Endothelial cell of umbilical vein (primary cell): Measurements from ENCODE around the gene PSMB8. TPM values are rescaled to one million over a fixed set of nuclear protein-coding genes. Genes with fewer than 3 reads are reported as not detected.

ENCODE experiments used
- BruUV-seq: library from RNA; stranded (reverse); fragments of 400-500 nt; replicated peaks from 2 replicates; lab custom pipeline; 2021; lab: Mats Ljungman, UMichigan
- CTCF ChIA-PET: fragments of 300-600, 350-600 bp; sonication (Branson Sonifier 250); formaldehyde crosslinking; loops from one replicate; lab custom pipeline; 2021; ENCODE audit warnings: antibody characterized with exemption, inconsistent platforms; lab: Charles Lee
- POLR2A ChIA-PET: fragments of 300-600, 350-600 bp; sonication (Branson Sonifier 250); formaldehyde crosslinking; loops from one replicate; lab custom pipeline; 2021; ENCODE audit warnings: antibody characterized with exemption, inconsistent platforms; lab: Charles Lee
- DNase-seq: peaks from one replicate; pipeline ENCODE4 v3.0.0-alpha.2; 2011; ENCODE audit warnings: low read depth, low spot score
- FAIRE-seq: peaks from 2 replicates; lab custom pipeline; 2011; peaks lifted over from hg19 to GRCh38; lab: Jason Lieb, UNC
- H2AFZ ChIP-seq: 2 replicates; pipeline ENCODE4 v1.6.0; 2012; ENCODE audit warnings: low read depth, low read length, control low read depth, inconsistent platforms
- H3K27ac ChIP-seq: 2 replicates; pipeline ENCODE4 v1.5.1; 2011; ENCODE audit warnings: low read depth, mild to moderate bottlenecking, control low read depth, low read length, moderate library complexity; ENCODE audit not compliant: insufficient read depth
- H3K27me3 ChIP-seq, 2 experiments: 2 replicates each; pipeline versions ENCODE4 v1.6.0 to v1.6.1; 2011; ENCODE audit warnings: low read length in 2 of 2, mixed read lengths in 1 of 2; ENCODE audit not compliant: control insufficient read depth in 2 of 2, insufficient read depth in 2 of 2
- H3K36me3 ChIP-seq, 2 experiments: 2 replicates in 1 of 2; 3 replicates in 1 of 2; pipeline ENCODE4 v1.5.1; 2011; ENCODE audit warnings: low read length in 2 of 2, mild to moderate bottlenecking in 1 of 2, moderate library complexity in 1 of 2; ENCODE audit not compliant: control insufficient read depth in 2 of 2, insufficient read depth in 2 of 2; ENCODE audit errors: extremely low read depth in 1 of 2
- H3K4me1 ChIP-seq: 3 replicates; pipeline ENCODE4 v1.5.1; 2011; ENCODE audit warnings: mild to moderate bottlenecking, low read length; ENCODE audit not compliant: control insufficient read depth, insufficient read depth; ENCODE audit errors: extremely low read depth
- H3K4me2 ChIP-seq: 2 replicates; pipeline ENCODE4 v1.6.1; 2011; ENCODE audit warnings: low read length, control low read depth, mixed read lengths; ENCODE audit not compliant: insufficient read depth
- H3K4me3 ChIP-seq, 3 experiments: fragments of 200-600 bp in 1 of 3; sonication (generic), shearing (Covaris generic) in 1 of 3; replicated peaks in 1 of 3; 2 replicates each; pipeline ENCODE4 v1.5.1; 2011 to 2016; ENCODE audit warnings: control low read depth in 3 of 3, low read length in 3 of 3, mild to moderate bottlenecking in 2 of 3, inconsistent platforms in 1 of 3, low read depth in 1 of 3, moderate library complexity in 1 of 3; ENCODE audit not compliant: insufficient read depth in 1 of 3
- H3K79me2 ChIP-seq: 2 replicates; pipeline ENCODE4 v1.6.0; 2012; ENCODE audit warnings: low read length, inconsistent platforms; ENCODE audit not compliant: control insufficient read depth, insufficient read depth
- H3K9ac ChIP-seq: replicated peaks from 2 replicates; pipeline ENCODE3; 2011; ENCODE audit warnings: low read length, control low read depth; ENCODE audit not compliant: insufficient read depth; ENCODE audit errors: extremely low read depth
- H3K9me1 ChIP-seq: replicated peaks from 3 replicates; pipeline ENCODE4 v1.6.0; 2011; ENCODE audit warnings: mild to moderate bottlenecking, low read length; ENCODE audit not compliant: control insufficient read depth, insufficient read depth; ENCODE audit errors: extremely low read depth
- H3K9me3 ChIP-seq: replicated peaks from 2 replicates; pipeline ENCODE4 v1.5.1; 2012; ENCODE audit warnings: low read length, inconsistent platforms; ENCODE audit not compliant: control insufficient read depth, insufficient read depth
- H4K20me1 ChIP-seq: replicated peaks from 2 replicates; pipeline ENCODE3; 2011; ENCODE audit warnings: mild to moderate bottlenecking, low read length; ENCODE audit not compliant: control insufficient read depth, insufficient read depth; ENCODE audit errors: extremely low read depth
- CTCF ChIP-seq, 2 donors: IDR thresholded peaks; 1 replicate in 1 of 2; 2 replicates in 1 of 2; pipeline ENCODE4 v1.5.1; 2011; ENCODE audit warnings: low read length in 2 of 2, mild to moderate bottlenecking in 2 of 2, moderate library complexity in 2 of 2, control low read depth in 1 of 2, inconsistent platforms in 1 of 2, low read depth in 1 of 2; ENCODE audit not compliant: insufficient read depth in 1 of 2; ENCODE audit errors: extremely low read depth in 1 of 2
- EZH2 ChIP-seq: IDR thresholded peaks from 2 replicates; pipeline ENCODE4 v1.6.1; 2012; ENCODE audit warnings: borderline replicate concordance, low read depth, mild to moderate bottlenecking, moderate library complexity, low read length, inconsistent platforms; ENCODE audit not compliant: severe bottlenecking
- FOS ChIP-seq: IDR thresholded peaks from 2 replicates; pipeline ENCODE4 v1.6.1; 2011; ENCODE audit warnings: mild to moderate bottlenecking, low read length, moderate library complexity, borderline replicate concordance; ENCODE audit not compliant: insufficient read depth
- GATA2 ChIP-seq: IDR thresholded peaks from 2 replicates; pipeline ENCODE4 v1.7.0; 2011; ENCODE audit warnings: low read depth, mild to moderate bottlenecking, moderate library complexity, mixed read lengths, low read length; ENCODE audit not compliant: insufficient read length, insufficient read depth
- JUN ChIP-seq: IDR thresholded peaks from 2 replicates; pipeline ENCODE4 v1.6.1; 2011; ENCODE audit warnings: borderline replicate concordance, low read depth; ENCODE audit not compliant: insufficient read length, insufficient read depth
- MAX ChIP-seq: IDR thresholded peaks from 2 replicates; pipeline ENCODE4 v1.6.1; 2011; ENCODE audit not compliant: insufficient read depth, insufficient read length
- MYC ChIP-seq: IDR thresholded peaks from one replicate; pipeline ENCODE4 v1.6.1; 2011; ENCODE audit warnings: mild to moderate bottlenecking, low read depth, low read length
- POLR2A ChIP-seq: IDR thresholded peaks from 2 replicates; pipeline ENCODE4 v1.6.1; 2012; ENCODE audit warnings: low read depth, mild to moderate bottlenecking, control low read depth, low read length
- POLR2AphosphoS5 ChIP-seq: IDR thresholded peaks from 2 replicates; pipeline ENCODE4 v1.6.1; 2012; ENCODE audit warnings: low read depth, mild to moderate bottlenecking, control low read depth, low read length, moderate library complexity; ENCODE audit not compliant: insufficient read depth
- dilution Hi-C: fragments of 300-500 bp; cut with MboI; formaldehyde crosslinking; loops from one replicate; pipeline ENCODE4 v1.15.0; 2019; ENCODE audit warnings: low sequenced_read_pairs; ENCODE audit not compliant: extremely low pct_ligation_motif_present
- intact Hi-C: fragments of 100-400 bp; cut with micrococcal nuclease; formaldehyde crosslinking; loops from one replicate; pipeline ENCODE4 v1.10.0; 2022
- polyA plus RNA-seq, 4 experiments: library from polyadenylated mRNA; depleted of rRNA in 3 of 4; stranded (reverse) in 3 of 4; unstranded in 1 of 4; fragments of >200 nt; gene quantifications; 2 replicates each; pipeline versions ENCODE4 v1.2.1 to v1.2.3, GENCODE V29; 2011 to 2012; ENCODE audit warnings: missing spikeins in 1 of 4
- total RNA-seq: library from RNA; stranded (reverse); gene quantifications from 2 replicates; pipeline ENCODE4 v1.2.3, GENCODE V29; 2021

PSMB8 gene
- total and polyA plus RNA-seq, 2 donors (not counting 3 experiments of a cell fraction or from before 2014, with no cell fraction given) = 40.1 to 49.4 TPM

DNA sequence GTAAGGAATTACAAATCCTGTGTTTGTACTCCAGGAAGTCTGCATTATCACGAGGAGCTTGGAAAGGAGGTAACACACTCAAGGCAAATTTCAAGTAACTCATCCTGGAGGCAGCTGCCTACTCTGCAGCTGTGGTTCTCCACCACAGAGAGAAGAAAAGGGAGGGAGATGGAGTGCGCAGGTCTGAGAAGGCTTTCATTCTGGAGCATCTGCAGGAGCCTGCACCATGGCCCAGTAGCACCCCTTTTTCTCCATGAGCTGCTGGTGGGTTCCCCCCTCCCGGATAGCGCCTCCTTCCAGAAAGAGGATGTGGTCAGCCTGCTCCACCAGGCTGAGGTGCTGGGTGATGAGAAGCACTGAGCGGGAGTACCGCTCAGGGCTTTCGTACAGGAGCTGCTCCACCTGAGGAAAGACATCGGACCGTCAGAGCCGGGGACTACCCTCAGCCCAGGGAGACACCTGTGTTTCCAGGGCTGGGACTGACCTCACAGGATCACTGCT is 1.6 kb upstream of the PSMB8 start:
- DNase-seq (no peak), FAIRE-seq (no peak)
- H3K9ac ChIP-seq = no peak overlapping the region
- H3K27me3 ChIP-seq = no peaks in the 10 kb centered on the region
- ChIA-PET CTCF (interaction anchor here (1.4 to 11.0 kb wide), 4 partner anchors 9 to 143 kb away, joined by 3 to 397 read pairs (median 14); partner anchors contain the start of genes PSMB9 and TAP1), POLR2A (interaction anchor here (1.2 kb wide), 1 partner anchor 126 kb away, joined by 4 read pairs; no protein-coding TSS in a partner anchor)
- TF ChIP-seq JUN = no peak
- no peak for TF ChIP-seq CTCF (IDR thresholded peaks at IDR 0.05; ENCODE audit: extremely low read depth in 1 of 2, insufficient read depth in 1 of 2, low read depth in 1 of 2, low read length in 2 of 2)
- TF ChIP-seq MAX = no peak
- TF ChIP-seq EZH2 = no peak
- no peak for TF ChIP-seq POLR2A
- TF ChIP-seq POLR2AphosphoS5 = no peak
- TF ChIP-seq MYC = no peak
- no peak for TF ChIP-seq GATA2
- no peak for TF ChIP-seq FOS
- no peaks in the 10 kb centered on the region for H3K79me2 ChIP-seq
- peaks cover 5% of the 10 kb centered on the region for H3K4me1 ChIP-seq
- H3K4me3 ChIP-seq = no peak overlapping the region
- dilution Hi-C loops = no loop called here
- no peak overlapping the region for H2AFZ ChIP-seq
- intact Hi-C loops = no loop called here
- H3K9me3 ChIP-seq = no peaks in the 10 kb centered on the region
- H3K9me1 ChIP-seq = no peaks in the 10 kb centered on the region
- H3K4me2 ChIP-seq = no peak overlapping the region
- H3K27ac ChIP-seq = no peak overlapping the region
- no peaks in the 10 kb centered on the region for H3K36me3 ChIP-seq
- no peaks in the 10 kb centered on the region for H4K20me1 ChIP-seq
- no TSS peak for BruUV-seq
